Right kidney (tissue), 1 donor: Measurements from ENCODE around the gene ENAH.

ENCODE experiments used
- DNase-seq: peaks from one replicate; pipeline ENCODE4 v3.0.0-alpha.2; 2016

Gene ENAH

GRCh38 chr1:225471109-225471452, 181.8 kb downstream of the ENAH start:
- DNase-seq: no peak

DNA sequence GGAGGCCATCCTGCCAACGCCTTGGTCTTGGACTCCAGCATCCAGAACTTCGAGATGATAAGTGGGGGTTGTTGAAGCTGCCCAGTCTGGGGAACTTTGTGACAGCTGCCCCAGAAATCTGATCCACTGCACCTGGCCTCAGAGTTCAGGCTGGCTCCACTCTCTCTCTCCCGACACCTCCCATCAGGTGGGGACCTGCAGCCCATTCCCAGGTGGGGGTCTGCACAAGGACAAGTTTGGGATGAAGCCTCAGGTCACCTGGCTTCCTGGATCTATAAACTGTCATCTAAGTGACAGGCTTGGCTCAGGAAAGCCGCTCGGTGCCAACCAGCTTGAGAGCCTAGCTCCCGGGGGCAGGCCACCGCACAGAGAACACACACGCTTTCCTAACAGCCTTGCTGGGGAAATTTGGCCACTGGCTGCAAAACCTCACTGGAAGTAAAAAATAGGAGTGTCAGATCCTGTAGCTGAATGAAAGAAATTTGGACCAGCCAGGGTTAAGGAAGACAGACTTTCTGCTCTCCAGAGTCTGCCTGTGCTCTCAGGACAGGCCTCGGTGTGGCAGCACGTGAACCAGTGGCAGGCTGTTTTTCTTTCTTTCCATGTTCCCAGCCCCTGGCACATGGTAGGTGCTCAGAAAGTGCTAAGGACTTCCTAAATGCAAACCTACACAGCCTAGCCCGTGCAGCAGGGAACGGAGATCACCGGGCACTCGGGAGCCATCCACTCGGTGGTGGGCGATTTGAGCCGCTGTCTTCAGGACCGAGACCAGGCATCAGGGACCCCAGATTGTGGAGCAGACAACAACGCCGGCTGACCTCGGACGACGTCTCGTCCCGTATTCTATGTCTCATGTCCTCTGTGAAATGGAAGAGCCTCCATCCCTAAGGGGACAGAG, 182.5 kb downstream of the ENAH start:
- no peak for DNase-seq

- no peak for DNase-seq
These were observed 183.9 kb downstream of the ENAH start for GRCh38 chr1:225469051-225469450.

- no peak for DNase-seq
These were observed 184.5 kb downstream of the ENAH start for GRCh38 chr1:225468270-225469020.

DNA sequence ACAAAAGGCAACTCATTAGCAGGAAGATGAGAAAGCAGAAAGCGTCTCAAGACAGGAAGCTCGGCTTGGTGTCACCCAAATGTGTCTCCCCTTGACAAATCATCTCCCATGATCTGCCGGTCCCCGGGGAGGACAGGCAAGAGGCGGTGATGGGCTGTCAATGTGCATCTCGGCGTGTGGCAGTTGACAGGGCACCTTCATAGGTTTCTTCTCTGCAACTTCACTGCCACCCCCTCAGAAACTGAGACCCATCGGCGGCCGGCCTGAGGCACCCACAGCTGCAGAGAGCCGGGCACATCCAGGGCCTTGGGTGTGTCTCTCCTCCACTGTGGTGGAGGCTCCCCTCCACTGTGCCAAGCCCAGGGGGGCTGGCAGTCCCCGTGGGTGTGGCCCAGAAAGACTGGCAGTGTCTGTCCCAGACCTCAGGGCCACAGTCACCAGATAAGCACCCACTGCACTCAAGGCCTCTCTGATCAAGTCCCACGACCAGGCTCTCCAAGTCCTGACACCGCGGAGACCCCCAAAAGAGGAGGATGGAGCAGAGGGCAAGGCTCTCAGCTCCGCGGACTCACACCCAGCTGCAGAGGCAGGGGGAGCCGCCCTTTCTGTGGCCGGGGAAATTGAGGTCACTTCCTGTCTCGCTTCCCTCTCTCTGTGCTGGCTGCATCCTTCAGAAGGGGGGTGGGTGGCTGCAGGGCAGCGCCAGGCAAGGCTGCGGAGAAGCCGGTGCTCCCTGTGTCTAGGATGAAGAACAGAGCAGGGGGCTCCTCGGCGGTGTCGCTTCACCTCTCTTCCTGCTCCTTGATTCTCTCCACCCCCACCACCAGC, 185.5 kb downstream of the ENAH start:
- no peak for DNase-seq

- DNase-seq: no peak
These were observed 186.1 kb downstream of the ENAH start for GRCh38 chr1:225466848-225467192.

GRCh38 chr1:225465793-225466517, 187.0 kb downstream of the ENAH start:
- no peak for DNase-seq

GRCh38 chr1:225464851-225465792, 187.8 kb downstream of the ENAH start:
- DNase-seq: no peak

GRCh38 chr1:225462714-225463574, 190.0 kb downstream of the ENAH start:
- no peak for DNase-seq

- DNase-seq: no peak
These were observed 190.6 kb downstream of the ENAH start for GRCh38 chr1:225462429-225462713.

- DNase-seq: no peak
These were observed 191.1 kb downstream of the ENAH start for GRCh38 chr1:225461533-225462428.

DNA sequence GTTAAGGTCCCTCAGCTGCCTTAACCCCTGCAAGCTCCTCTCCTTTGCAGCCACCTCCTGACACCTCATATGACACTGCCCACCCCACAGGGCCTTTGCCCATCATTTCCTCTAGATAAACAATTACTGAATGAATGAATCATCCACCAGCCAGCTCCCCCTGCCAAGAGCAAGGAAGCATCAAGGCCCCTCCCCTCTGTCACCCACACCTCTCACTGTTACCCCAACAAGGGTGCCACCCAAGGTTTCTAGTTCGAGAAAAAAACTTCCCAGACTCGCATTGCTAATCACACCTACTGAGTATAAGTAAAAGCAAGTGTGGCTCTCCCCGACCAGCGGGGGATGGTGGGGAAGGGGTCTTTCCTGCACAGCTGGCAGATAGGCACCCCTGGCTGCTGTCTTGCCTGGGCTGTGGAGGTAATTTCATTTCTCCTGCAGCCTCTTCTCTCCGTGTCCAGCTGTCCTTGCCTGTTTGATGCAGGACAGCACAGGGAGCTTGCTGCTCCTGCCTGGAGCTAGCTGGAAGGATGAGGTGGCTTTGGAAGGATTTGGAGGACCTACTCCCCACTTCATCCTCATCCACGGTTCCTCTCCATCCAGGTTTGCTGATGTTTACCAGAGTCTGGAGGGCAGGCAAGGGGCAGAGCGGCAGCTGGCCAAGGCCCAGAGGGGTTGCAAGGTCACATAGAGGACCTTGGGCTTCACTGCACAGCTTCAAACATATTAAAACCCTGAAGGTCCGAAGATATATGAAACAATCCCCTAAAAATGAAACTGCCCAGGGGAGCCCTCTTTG, 192.0 kb downstream of the ENAH start:
- DNase-seq: no peak

DNA sequence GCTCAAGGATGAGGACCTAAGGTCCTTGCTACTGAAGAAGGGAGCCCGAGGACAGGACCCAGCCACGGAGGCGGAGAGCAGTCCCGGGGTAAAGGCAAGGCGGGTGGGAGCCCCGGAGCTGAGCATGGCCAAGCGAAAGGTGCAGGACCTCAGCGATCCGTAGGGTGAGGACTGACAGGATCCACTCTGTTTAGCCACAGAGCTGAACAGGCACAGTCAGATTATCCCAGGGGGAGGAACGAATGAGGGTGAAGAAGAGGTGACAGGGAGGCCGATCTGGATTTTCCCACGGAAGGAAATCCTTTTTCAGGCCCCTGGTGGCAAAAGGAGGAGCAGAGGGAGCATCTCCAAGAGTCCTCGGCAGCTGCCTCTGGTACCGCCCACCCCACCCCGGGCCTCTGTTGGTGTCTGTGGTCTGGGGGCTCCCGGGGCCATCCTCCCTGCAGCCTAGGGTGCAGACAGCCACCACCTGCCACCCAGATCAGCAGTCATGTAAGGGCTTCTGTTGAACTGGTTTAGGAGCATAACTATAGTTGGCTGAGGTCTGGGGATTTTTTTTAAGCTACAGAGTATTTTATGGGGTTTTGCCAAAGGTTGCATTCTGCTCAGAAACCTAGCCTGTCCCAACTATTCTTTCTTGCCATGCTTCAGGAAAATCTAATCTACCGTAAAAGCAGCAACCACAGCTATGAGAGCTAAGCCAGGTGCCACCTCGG, 192.7 kb downstream of the ENAH start:
- DNase-seq: no peak

DNA sequence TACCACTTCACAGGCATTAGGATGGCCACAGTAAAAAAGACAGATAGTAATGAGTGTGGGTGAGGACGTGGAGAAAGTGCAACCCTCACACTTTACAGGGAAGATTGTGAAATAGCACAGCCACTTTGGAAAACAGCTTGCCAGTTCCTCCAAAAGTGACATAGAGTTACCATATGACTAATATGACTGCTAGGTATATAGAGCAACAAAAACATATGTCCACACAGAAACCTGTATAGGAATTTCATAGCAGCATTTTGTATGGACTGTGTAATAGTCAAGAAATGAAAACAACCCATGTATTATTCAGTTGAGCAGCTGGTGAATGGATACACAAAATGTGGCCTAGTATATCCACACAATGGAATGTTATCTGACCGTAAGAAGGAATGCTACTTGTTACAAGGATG, 194.7 kb downstream of the ENAH start:
- no peak for DNase-seq

DNA sequence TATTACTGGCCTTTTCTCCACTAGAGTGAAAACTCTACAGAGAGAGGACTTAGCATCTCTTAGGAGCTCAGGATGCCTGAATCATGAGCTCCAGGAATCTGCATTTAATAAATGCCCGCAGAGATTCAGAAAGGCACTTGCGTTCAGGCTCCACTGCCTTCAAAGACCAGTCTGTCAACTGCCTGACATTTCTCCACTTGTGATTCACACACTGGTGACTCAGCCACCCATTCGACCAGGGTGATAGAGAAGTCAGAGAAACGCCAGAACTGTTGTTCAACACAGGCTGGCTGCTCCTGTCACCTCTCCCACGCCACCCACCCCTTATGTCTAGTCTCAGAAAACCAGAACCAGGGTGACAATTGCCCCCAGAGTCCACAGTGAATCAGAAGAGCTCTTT, 198.2 kb downstream of the ENAH start:
- DNase-seq: no peak

DNA sequence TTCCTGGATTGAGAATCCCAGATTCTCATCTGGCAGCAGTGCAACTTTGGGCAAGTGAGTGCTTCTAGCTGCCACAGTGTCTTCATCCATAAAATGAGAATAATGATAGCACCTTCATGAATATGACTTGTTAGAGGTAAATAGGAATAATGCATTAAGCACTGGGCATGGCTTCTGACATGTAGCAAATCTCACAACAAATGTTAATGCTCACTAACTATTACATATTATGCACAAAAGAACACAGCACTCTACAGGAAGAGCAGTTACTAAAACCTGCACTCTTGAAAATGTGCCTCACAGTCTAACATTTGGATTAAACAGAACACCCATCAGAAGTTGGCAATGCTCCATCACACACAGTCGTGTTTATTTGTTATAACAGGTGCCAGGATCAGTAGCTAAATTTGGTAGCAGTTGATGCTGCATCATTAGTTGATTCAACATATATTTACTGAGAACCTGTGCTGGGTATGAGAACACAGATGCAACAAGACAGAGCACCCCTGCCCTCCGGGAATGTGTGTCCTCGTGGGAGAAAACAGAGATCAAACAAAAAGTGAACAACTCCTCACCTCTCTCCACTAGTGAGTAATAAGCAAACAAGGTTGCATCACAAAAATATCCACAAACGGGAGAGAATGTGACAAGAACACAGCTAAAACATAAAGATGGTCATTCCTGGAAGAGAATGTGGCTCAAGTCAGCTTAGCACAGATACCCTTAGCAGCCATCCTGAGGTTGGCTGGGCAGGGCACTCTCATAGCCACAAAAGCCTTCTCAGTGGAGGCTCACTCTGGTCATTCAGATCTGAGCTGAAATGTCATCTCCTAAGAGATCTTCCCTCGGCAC, 198.9 kb downstream of the ENAH start:
- DNase-seq: no peak
